OCI-LY1 (cell line): ENCODE results near the gene RPL37A.

Experiments
- H2AFZ ChIP-seq: fragments of 200-600 bp; sonication (generic), shearing (Covaris generic); 2 replicates; pipeline ENCODE4 v1.6.0; 2014; ENCODE audit warnings: antibody characterized with exemption, mild to moderate bottlenecking, low read length
- H3F3A ChIP-seq: fragments of 200-600 bp; sonication (generic), shearing (Covaris generic); 2 replicates; pipeline ENCODE4 v1.6.0; 2014; ENCODE audit warnings: mild to moderate bottlenecking, antibody characterized with exemption, low read length, moderate library complexity; ENCODE audit not compliant: insufficient read depth
- H3K27ac ChIP-seq: fragments of 200-600 bp; sonication (generic); 2 replicates; pipeline ENCODE4 v1.5.1; 2014; ENCODE audit warnings: low read length, mixed run types, mild to moderate bottlenecking, low read depth; ENCODE audit not compliant: poor library complexity, severe bottlenecking
- H3K27me3 ChIP-seq: fragments of 200-600 bp; sonication (generic); 2 replicates; pipeline ENCODE4 v1.6.0; 2014; ENCODE audit warnings: antibody characterized with exemption, mild to moderate bottlenecking, low read length, moderate library complexity; ENCODE audit not compliant: insufficient read depth
- H3K36me3 ChIP-seq: fragments of 200-600 bp; sonication (generic); 2 replicates; pipeline ENCODE4 v1.6.1; 2014; ENCODE audit warnings: mild to moderate bottlenecking, antibody characterized with exemption, low read length, moderate library complexity, mixed read lengths; ENCODE audit not compliant: insufficient read depth
- H3K4me1 ChIP-seq: fragments of 200-600 bp; sonication (generic); 2 replicates; pipeline ENCODE4 v1.5.1; 2014; ENCODE audit warnings: mild to moderate bottlenecking, low read length, moderate library complexity; ENCODE audit not compliant: insufficient read depth, severe bottlenecking
- H3K4me2 ChIP-seq: fragments of 200-600 bp; sonication (generic), shearing (Covaris generic); 2 replicates; pipeline ENCODE4 v1.6.1; 2014; ENCODE audit warnings: low read length
- H3K4me3 ChIP-seq: fragments of 200-600 bp; sonication (generic); 2 replicates; pipeline ENCODE4 v1.5.1; 2014; ENCODE audit warnings: low read length, low read depth, mild to moderate bottlenecking, mixed read lengths; ENCODE audit not compliant: poor library complexity, severe bottlenecking
- H3K79me2 ChIP-seq: fragments of 200-600 bp; shearing (Covaris generic); 2 replicates; pipeline ENCODE4 v1.6.1; 2016; ENCODE audit warnings: mixed run types, low read length, mixed read lengths; ENCODE audit not compliant: insufficient read depth
- H3K9ac ChIP-seq: fragments of 200-600 bp; sonication (generic), shearing (Covaris generic); 2 replicates; pipeline ENCODE4 v1.6.1; 2014; ENCODE audit warnings: mild to moderate bottlenecking, low read length, mixed read lengths
- H3K9me2 ChIP-seq: fragments of 200-600 bp; sonication (generic), shearing (Covaris generic); 2 replicates; pipeline ENCODE4 v1.6.1; 2014; ENCODE audit warnings: low read depth, mild to moderate bottlenecking, low read length, mixed read lengths
- H3K9me3 ChIP-seq: fragments of 200-600 bp; shearing (Covaris generic); 2 replicates; pipeline ENCODE4 v1.6.1; 2014; ENCODE audit warnings: low read length, mixed read lengths
- H4K20me1 ChIP-seq: fragments of 200-600 bp; sonication (generic), shearing (Covaris generic); 2 replicates; pipeline ENCODE4 v1.6.0; 2016; ENCODE audit warnings: mild to moderate bottlenecking, low read length; ENCODE audit not compliant: insufficient read depth
- CTCF ChIP-seq: fragments of 200-600 bp; sonication (generic), shearing (Covaris generic); IDR thresholded peaks from 2 replicates; pipeline ENCODE4 v1.5.1; 2017; ENCODE audit warnings: mild to moderate bottlenecking, antibody characterized with exemption, low read length, moderate library complexity, mixed read lengths
- EZH2 ChIP-seq: fragments of 200-600 bp; sonication (generic), shearing (Covaris generic); IDR thresholded peaks from 2 replicates; pipeline ENCODE4 v1.8.0; 2017; ENCODE audit warnings: borderline replicate concordance, mixed run types, mild to moderate bottlenecking, antibody characterized with exemption, low read length, moderate library complexity, mixed read lengths

The RPL37A gene

GRCh38 chr2:216538538-216538937 lies 39.9 kb downstream of the RPL37A start:
- H3K9ac ChIP-seq: no peak overlapping the region
- H3F3A ChIP-seq: no peaks in the 10 kb centered on the region
- no peaks in the 10 kb centered on the region for H3K4me1 ChIP-seq
- no peaks in the 10 kb centered on the region for H3K36me3 ChIP-seq
- H3K9me3 ChIP-seq: no peaks in the 10 kb centered on the region
- H3K4me2 ChIP-seq: no peak overlapping the region
- no peak overlapping the region for H3K4me3 ChIP-seq
- no peaks in the 10 kb centered on the region for H4K20me1 ChIP-seq
- H2AFZ ChIP-seq: no peak overlapping the region
- H3K79me2 ChIP-seq: no peaks in the 10 kb centered on the region
- TF ChIP-seq CTCF (no peak), EZH2 (no peak)
- H3K27me3 ChIP-seq: no peaks in the 10 kb centered on the region
- no peaks in the 10 kb centered on the region for H3K9me2 ChIP-seq
- no peak overlapping the region for H3K27ac ChIP-seq

GRCh38 chr2:216539120-216539519 lies 40.5 kb downstream of the RPL37A start:
- H4K20me1 ChIP-seq: no peaks in the 10 kb centered on the region
- H3K9me2 ChIP-seq: no peaks in the 10 kb centered on the region
- H3K4me1 ChIP-seq: no peaks in the 10 kb centered on the region
- TF ChIP-seq EZH2 (no peak), CTCF (no peak)
- no peaks in the 10 kb centered on the region for H3K36me3 ChIP-seq
- H3F3A ChIP-seq: no peaks in the 10 kb centered on the region
- no peaks in the 10 kb centered on the region for H3K27me3 ChIP-seq
- H3K27ac ChIP-seq: no peak overlapping the region
- H3K9me3 ChIP-seq: no peaks in the 10 kb centered on the region
- no peak overlapping the region for H3K4me3 ChIP-seq
- H3K9ac ChIP-seq: no peak overlapping the region
- H3K4me2 ChIP-seq: no peak overlapping the region
- H2AFZ ChIP-seq: no peak overlapping the region
- no peaks in the 10 kb centered on the region for H3K79me2 ChIP-seq

GRCh38 chr2:216539791-216540241 lies 41.2 kb downstream of the RPL37A start:
- H3K4me1 ChIP-seq: no peaks in the 10 kb centered on the region
- no peak overlapping the region for H3K4me2 ChIP-seq
- H3K36me3 ChIP-seq: no peaks in the 10 kb centered on the region
- no peaks in the 10 kb centered on the region for H3F3A ChIP-seq
- H4K20me1 ChIP-seq: no peaks in the 10 kb centered on the region
- H3K4me3 ChIP-seq: no peak overlapping the region
- H2AFZ ChIP-seq: no peak overlapping the region
- H3K9me3 ChIP-seq: no peaks in the 10 kb centered on the region
- no peaks in the 10 kb centered on the region for H3K79me2 ChIP-seq
- no peak overlapping the region for H3K27ac ChIP-seq
- TF ChIP-seq EZH2 (no peak), CTCF (no peak)
- H3K27me3 ChIP-seq: no peaks in the 10 kb centered on the region
- H3K9ac ChIP-seq: no peak overlapping the region
- no peaks in the 10 kb centered on the region for H3K9me2 ChIP-seq
